GM12874 (cell line): ENCODE data around the gene TM2D3.

Experiments used
- CTCF ChIP-seq: IDR thresholded peaks from 2 replicates; pipeline ENCODE4 v1.5.1; 2011; ENCODE audit warnings: low read depth, mild to moderate bottlenecking, control low read depth, low read length, moderate library complexity; ENCODE audit not compliant: insufficient read depth

Gene TM2D3

GRCh38 chr15:101621961-101622360, 30.2 kb downstream of the TM2D3 start:
- no peak for TF ChIP-seq CTCF

GRCh38 chr15:101620671-101621070, 31.5 kb downstream of the TM2D3 start:
- no peak for TF ChIP-seq CTCF

- no peak for TF ChIP-seq CTCF
Measured at GRCh38 chr15:101619615-101619865, 32.6 kb downstream of the TM2D3 start.

GRCh38 chr15:101618851-101619614, 33.1 kb downstream of the TM2D3 start:
- TF ChIP-seq CTCF, result no peak

GRCh38 chr15:101618076-101618475, 34.1 kb downstream of the TM2D3 start:
- TF ChIP-seq CTCF, result no peak

GRCh38 chr15:101617390-101617965, 34.7 kb downstream of the TM2D3 start:
- no peak for TF ChIP-seq CTCF

- no peak for TF ChIP-seq CTCF
Measured at GRCh38 chr15:101615986-101616848, 36.0 kb downstream of the TM2D3 start.
